Hematopoietic multipotent progenitor cell treated with erythropoietin and hydrocortisone succinate and interleukin-3 and kit ligand, for 8 days (in vitro differentiated cells): ENCODE results near the gene LGR4.

Experiments used
- DNase-seq: peaks from one replicate; pipeline ENCODE4 v3.0.0-alpha.2; 2015

LGR4 gene

GRCh38 chr11:27397624-27398399 lies 74.8 kb downstream of the LGR4 start:
- no peak for DNase-seq

GRCh38 chr11:27396259-27396839 lies 76.2 kb downstream of the LGR4 start:
- no peak for DNase-seq

- DNase-seq, result no peak
These were observed 76.9 kb downstream of the LGR4 start for GRCh38 chr11:27395556-27396258.

GRCh38 chr11:27394781-27395228 lies 77.8 kb downstream of the LGR4 start:
- no peak for DNase-seq

GRCh38 chr11:27392278-27393114 lies 80.1 kb downstream of the LGR4 start:
- DNase-seq, result peak; percentile 72

- no peak for DNase-seq
These were observed 81.1 kb downstream of the LGR4 start for GRCh38 chr11:27391331-27392015.

GRCh38 chr11:27390318-27391295 lies 82.0 kb downstream of the LGR4 start:
- DNase-seq, result peak; percentile 31

GRCh38 chr11:27388869-27389268 lies 83.7 kb downstream of the LGR4 start:
- DNase-seq, result peak; percentile 50

- DNase-seq, result peak; percentile 86
These were observed 84.6 kb downstream of the LGR4 start for GRCh38 chr11:27388001-27388400.

GRCh38 chr11:27387362-27387761 lies 85.2 kb downstream of the LGR4 start:
- no peak for DNase-seq

GRCh38 chr11:27386181-27386845 lies 86.3 kb downstream of the LGR4 start:
- DNase-seq, result no peak

GRCh38 chr11:27385245-27385644 lies 87.3 kb downstream of the LGR4 start:
- no peak for DNase-seq

GRCh38 chr11:27384227-27384626 lies 88.4 kb downstream of the LGR4 start:
- no peak for DNase-seq

- DNase-seq, result no peak
These were observed 88.9 kb downstream of the LGR4 start for GRCh38 chr11:27383645-27384044.

GRCh38 chr11:27381238-27381666 lies 91.3 kb downstream of the LGR4 start:
- no peak for DNase-seq

GRCh38 chr11:27380771-27381170 lies 91.8 kb downstream of the LGR4 start:
- DNase-seq, result no peak

- no peak for DNase-seq
These were observed 93.1 kb downstream of the LGR4 start for GRCh38 chr11:27379449-27379848.

GRCh38 chr11:27375370-27375769 lies 97.2 kb downstream of the LGR4 start:
- no peak for DNase-seq

- DNase-seq, result no peak
These were observed 98.6 kb downstream of the LGR4 start for GRCh38 chr11:27373856-27374602.

- DNase-seq, result no peak
These were observed 99.2 kb downstream of the LGR4 start for GRCh38 chr11:27373392-27373791.
